A549 (cell line): ENCODE data around the gene PARP2.

Experiments used
- CTCF ChIP-seq: fragments of >200 bp; sonication (Bioruptor Twin); formaldehyde crosslinking; IDR thresholded peaks from 3 replicates; pipeline ENCODE4 v1.5.1; 2016
- EP300 ChIP-seq, 2 experiments: fragments of >200 bp; sonication (Bioruptor Twin); formaldehyde crosslinking; IDR thresholded peaks; 2 replicates in 1 of 2; 3 replicates in 1 of 2; pipeline ENCODE4 v1.6.1; 2016 to 2017
- MAX ChIP-seq: IDR thresholded peaks from 2 replicates; pipeline ENCODE4 v1.6.1; 2012
- TF ChIP-seq, protein P1 (sequence below): fragments of 200-600 bp; sonication (generic); IDR thresholded peaks from 2 replicates; pipeline ENCODE4 v1.6.1; 2016; ENCODE audit warnings: antibody characterized with exemption, mild to moderate bottlenecking, moderate library complexity

GRCh38 chr14:20305265-20306078 lies 38.0 kb upstream of the PARP2 start, which contains the start of gene TTC5:
- TF ChIP-seq CTCF: peak; percentile 86
- TF ChIP-seq, protein P1, sequence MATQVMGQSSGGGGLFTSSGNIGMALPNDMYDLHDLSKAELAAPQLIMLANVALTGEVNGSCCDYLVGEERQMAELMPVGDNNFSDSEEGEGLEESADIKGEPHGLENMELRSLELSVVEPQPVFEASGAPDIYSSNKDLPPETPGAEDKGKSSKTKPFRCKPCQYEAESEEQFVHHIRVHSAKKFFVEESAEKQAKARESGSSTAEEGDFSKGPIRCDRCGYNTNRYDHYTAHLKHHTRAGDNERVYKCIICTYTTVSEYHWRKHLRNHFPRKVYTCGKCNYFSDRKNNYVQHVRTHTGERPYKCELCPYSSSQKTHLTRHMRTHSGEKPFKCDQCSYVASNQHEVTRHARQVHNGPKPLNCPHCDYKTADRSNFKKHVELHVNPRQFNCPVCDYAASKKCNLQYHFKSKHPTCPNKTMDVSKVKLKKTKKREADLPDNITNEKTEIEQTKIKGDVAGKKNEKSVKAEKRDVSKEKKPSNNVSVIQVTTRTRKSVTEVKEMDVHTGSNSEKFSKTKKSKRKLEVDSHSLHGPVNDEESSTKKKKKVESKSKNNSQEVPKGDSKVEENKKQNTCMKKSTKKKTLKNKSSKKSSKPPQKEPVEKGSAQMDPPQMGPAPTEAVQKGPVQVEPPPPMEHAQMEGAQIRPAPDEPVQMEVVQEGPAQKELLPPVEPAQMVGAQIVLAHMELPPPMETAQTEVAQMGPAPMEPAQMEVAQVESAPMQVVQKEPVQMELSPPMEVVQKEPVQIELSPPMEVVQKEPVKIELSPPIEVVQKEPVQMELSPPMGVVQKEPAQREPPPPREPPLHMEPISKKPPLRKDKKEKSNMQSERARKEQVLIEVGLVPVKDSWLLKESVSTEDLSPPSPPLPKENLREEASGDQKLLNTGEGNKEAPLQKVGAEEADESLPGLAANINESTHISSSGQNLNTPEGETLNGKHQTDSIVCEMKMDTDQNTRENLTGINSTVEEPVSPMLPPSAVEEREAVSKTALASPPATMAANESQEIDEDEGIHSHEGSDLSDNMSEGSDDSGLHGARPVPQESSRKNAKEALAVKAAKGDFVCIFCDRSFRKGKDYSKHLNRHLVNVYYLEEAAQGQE: no peak
- TF ChIP-seq MAX: peak; percentile 72
- TF ChIP-seq EP300 (IDR thresholded peaks at IDR 0.05): no peak
